ENCODE measurements around the gene TMPRSS7.

TMPRSS7 gene

GRCh38 chr3:112128843-112129727, 94.5 kb downstream of the TMPRSS7 start:
- DNase-seq (ENCODE audit: low spot score), result no peak

- DNase-seq (ENCODE audit: low spot score), result no peak
Observed at GRCh38 chr3:112129925-112130637, 95.5 kb downstream of the TMPRSS7 start.

DNA sequence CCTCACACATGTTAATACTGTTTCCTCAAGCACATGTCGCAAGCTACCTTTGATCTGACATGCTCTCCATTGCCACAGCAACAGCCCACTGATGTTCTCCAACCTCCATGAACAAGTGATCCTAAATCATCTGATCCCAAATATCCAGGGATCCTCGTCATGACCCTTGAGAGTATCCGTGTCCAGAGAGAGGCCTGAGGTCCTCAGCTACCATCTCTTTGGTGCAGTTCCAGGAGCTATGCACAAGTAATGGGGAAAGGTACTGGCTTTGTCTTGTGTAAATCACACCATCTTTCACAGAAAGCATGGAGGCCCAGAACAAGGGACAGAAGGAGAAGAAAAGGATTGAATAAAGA, 96.1 kb downstream of the TMPRSS7 start:
- DNase-seq (ENCODE audit: low spot score), result no peak
